ENCODE measurements around the gene NAV2. TPM values are rescaled to one million over a fixed set of nuclear protein-coding genes. Genes with fewer than 3 reads are reported as not detected.

The NAV2 gene
- total RNA-seq, 3 donors from 2014 or later, result 21.9 to 65.9 (median 30.9) TPM

DNA sequence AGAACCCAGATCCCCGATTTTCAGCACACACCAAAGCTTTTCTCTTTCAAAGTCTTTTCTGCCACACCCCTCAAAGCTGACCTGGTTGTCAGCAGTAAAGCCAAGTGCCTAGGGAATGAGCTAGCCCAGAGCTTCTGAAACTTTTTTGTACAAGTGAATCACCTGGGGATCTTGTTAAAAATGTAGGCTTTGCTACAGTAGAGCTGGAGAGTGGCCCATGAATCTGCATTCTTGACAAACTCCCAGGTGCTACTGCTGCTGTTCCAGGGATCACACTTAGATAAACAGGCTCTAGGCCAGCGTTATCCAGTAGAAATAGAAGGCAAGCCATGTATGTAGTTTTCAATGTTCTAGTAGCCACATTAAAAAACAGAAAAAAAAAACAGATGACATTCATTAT, 21.8 kb upstream of the NAV2 start:
- TF ChIP-seq, protein P1, sequence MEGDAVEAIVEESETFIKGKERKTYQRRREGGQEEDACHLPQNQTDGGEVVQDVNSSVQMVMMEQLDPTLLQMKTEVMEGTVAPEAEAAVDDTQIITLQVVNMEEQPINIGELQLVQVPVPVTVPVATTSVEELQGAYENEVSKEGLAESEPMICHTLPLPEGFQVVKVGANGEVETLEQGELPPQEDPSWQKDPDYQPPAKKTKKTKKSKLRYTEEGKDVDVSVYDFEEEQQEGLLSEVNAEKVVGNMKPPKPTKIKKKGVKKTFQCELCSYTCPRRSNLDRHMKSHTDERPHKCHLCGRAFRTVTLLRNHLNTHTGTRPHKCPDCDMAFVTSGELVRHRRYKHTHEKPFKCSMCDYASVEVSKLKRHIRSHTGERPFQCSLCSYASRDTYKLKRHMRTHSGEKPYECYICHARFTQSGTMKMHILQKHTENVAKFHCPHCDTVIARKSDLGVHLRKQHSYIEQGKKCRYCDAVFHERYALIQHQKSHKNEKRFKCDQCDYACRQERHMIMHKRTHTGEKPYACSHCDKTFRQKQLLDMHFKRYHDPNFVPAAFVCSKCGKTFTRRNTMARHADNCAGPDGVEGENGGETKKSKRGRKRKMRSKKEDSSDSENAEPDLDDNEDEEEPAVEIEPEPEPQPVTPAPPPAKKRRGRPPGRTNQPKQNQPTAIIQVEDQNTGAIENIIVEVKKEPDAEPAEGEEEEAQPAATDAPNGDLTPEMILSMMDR (IDR thresholded peaks at IDR 0.05), result no peak
- H3K4me1 ChIP-seq (ENCODE audit: low read depth), result no peaks in the 10 kb centered on the region
- H3K4me3 ChIP-seq, result no peak overlapping the region
- H3K9me3 ChIP-seq, result no peaks in the 10 kb centered on the region
- no peaks in the 10 kb centered on the region for H3K36me3 ChIP-seq (ENCODE audit: low read depth)
- DNase-seq (no peak), ATAC-seq (no peak)
- intact Hi-C loops (cut with DNase I, micrococcal nuclease), result no loop called here

DNA sequence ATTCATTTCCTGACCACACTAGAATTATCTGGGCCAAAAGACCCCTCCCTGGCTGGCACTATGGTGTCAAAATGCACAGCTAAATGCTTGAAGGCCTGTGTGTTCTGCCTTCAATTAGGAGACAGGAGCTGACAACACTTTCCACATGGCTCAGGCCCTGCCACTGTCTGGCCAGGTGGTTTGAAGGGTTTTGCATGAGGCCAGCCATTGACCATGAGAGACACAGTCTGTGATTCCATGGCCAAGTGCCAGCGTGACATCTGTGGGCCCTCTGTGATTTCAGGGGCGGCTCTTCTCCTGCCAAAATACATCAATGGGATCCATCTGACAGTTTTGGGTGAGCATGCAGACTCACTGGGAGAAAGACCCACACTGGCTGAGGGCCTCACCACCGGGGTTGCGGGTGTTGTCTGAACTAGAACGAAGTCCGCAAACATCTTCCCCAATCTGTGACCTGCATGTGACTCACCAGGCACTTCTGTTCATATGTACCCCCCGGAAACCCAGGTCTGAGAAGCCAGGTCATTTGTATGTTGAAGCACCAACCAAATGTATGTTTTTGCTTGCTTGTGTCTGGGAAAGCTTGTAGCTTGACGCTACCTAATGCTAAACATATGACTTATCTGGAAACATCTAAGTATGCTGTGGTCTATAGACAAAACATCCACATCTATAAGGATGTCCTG, 20.7 kb upstream of the NAV2 start:
- ATAC-seq (no peak), DNase-seq (no peak)
- H3K36me3 ChIP-seq (ENCODE audit: low read depth), result no peaks in the 10 kb centered on the region
- H3K9me3 ChIP-seq, result no peaks in the 10 kb centered on the region
- H3K4me3 ChIP-seq, result no peak overlapping the region
- H3K4me1 ChIP-seq (ENCODE audit: low read depth), result no peaks in the 10 kb centered on the region
- TF ChIP-seq, protein P1 (IDR thresholded peaks at IDR 0.05), result no peak
- intact Hi-C loops (cut with DNase I, micrococcal nuclease), result no loop called here

DNA sequence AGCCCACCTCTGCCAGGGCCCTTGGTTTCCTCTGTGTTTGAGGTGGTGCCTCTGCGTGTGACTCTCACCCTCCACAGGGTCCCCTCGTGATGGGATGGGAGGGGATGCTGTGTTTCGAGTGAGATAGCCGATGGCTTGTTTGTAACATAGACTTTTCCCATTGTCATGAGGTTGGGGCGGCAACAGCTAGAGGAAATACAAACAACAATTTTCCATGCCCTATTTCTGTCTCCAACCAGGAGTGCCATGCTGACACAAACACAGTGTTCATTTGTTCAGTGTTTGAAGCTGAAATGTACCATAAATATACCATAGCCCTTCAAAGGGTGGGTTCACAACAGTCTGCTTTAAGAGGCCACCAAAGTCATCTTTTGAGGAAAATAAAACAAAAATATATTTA, 19.5 kb upstream of the NAV2 start:
- H3K36me3 ChIP-seq (ENCODE audit: low read depth), result no peaks in the 10 kb centered on the region
- TF ChIP-seq, protein P1 (IDR thresholded peaks at IDR 0.05), result no peak
- DNase-seq, result no peak
- intact Hi-C loops (cut with DNase I, micrococcal nuclease), result no loop called here
- H3K4me1 ChIP-seq (ENCODE audit: low read depth), result no peaks in the 10 kb centered on the region
- no peak for ATAC-seq
- H3K4me3 ChIP-seq, result no peak overlapping the region
- no peaks in the 10 kb centered on the region for H3K9me3 ChIP-seq

DNA sequence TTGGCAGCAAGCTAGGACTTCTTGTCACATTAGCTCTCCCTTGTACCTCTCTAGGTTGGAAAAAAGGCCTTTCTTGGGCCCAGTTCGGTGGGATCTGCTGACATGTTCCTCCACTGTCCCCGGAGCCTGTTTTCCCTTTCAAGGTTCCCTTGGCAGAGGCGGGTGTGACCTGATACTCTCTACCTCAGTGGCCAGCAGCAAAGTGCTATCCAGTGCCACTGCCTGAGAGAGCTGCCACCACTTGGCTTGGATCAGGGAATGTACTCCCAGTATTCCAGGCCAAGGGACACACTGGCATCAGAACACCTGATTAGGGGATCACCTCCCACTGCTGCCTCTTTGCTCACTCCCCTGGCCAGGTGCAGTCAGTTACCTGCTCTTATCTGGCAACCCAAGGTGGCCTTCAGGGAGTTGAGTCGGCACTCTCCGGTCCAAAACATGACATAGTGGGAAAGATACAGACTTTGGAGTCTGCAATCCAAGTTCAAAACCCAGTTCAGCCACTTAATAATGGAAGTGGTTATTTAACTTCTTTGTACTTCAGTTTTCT, 17.8 kb upstream of the NAV2 start:
- intact Hi-C loops (cut with DNase I, micrococcal nuclease), result no loop called here
- Histone ChIP-seq H3K36me3 (ENCODE audit: low read depth) (no peaks in the 10 kb centered on the region), H3K4me3 (no peak overlapping the region), H3K9me3 (no peaks in the 10 kb centered on the region), H3K4me1 (ENCODE audit: low read depth) (no peaks in the 10 kb centered on the region)
- ATAC-seq (no peak), DNase-seq (no peak)
- TF ChIP-seq, protein P1 (IDR thresholded peaks at IDR 0.05), result no peak

DNA sequence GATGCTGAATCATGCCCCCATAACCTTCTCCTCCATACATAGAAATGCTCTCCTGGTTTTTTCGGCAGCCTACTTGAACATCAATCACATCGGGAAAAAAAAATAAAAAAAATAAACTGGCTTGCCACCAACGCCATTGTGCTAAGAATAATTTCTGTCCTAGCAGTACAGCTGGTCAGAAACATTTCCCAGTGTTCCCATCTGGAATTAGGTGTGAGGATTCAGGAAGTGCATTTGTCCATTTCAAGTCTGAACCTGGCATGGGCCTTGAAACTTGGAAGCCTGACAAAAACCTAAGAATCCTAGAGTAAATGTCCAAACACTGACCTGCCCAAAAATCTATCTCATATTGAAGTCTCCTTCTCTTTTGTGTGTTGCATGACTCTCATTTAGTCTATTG, 16.6 kb upstream of the NAV2 start:
- H3K36me3 ChIP-seq (ENCODE audit: low read depth), result no peaks in the 10 kb centered on the region
- H3K4me3 ChIP-seq, result no peak overlapping the region
- no peak for DNase-seq
- ATAC-seq, result no peak
- TF ChIP-seq, protein P1 (IDR thresholded peaks at IDR 0.05), result no peak
- intact Hi-C loops (cut with DNase I, micrococcal nuclease), result no loop called here
- H3K9me3 ChIP-seq, result no peaks in the 10 kb centered on the region
- no peaks in the 10 kb centered on the region for H3K4me1 ChIP-seq (ENCODE audit: low read depth)

All from mucosa of descending colon (tissue), 3 donors.